Peyer's patch (tissue), 4 donors: ENCODE results near the gene CCDC69. TPM values are rescaled to one million over a fixed set of nuclear protein-coding genes. Genes with fewer than 3 reads are reported as not detected.
A peak's percentile ranks its signal among the peaks of the same experiment; 100 is the strongest.
"Not testable (repeated sequence)": the region's sequence is repeated elsewhere in the genome, so short reads cannot be mapped to it uniquely, and the experiment has no call there.

Source experiments
- DNase-seq, 3 donors: peaks; one replicate each; pipeline ENCODE4 v3.0.0-alpha.2; 2017 to 2019
- H3K27ac ChIP-seq, 4 donors: fragments of 200-600 bp; sonication (generic); one replicate each; pipeline ENCODE4 v1.5.1; 2016 to 2019
- H3K27me3 ChIP-seq, 2 donors: fragments of 200-600 bp; sonication (generic); one replicate each; pipeline ENCODE4 v1.5.1; 2019
- H3K36me3 ChIP-seq, 3 donors: fragments of 200-600 bp; sonication (generic); one replicate each; pipeline ENCODE4 v1.5.1; 2016 to 2019
- H3K4me1 ChIP-seq, 4 donors: fragments of 200-600 bp; sonication (generic); one replicate each; pipeline ENCODE4 v1.5.1; 2016 to 2019
- H3K4me3 ChIP-seq, 4 donors: fragments of 200-600 bp; sonication (generic); 1 replicate in 3 of 4; 2 replicates in 1 of 4; pipeline ENCODE4 v1.5.1; 2016 to 2019; ENCODE audit warnings: mild to moderate bottlenecking in 1 of 4
- H3K9me3 ChIP-seq, 4 donors: fragments of 200-600 bp; sonication (generic); one replicate each; pipeline ENCODE4 v1.5.1; 2016 to 2019; ENCODE audit warnings: mild to moderate bottlenecking in 1 of 4
- CTCF ChIP-seq, 6 experiments: fragments of 450-650 bp in 4 of 6; fragments of 200-600 bp in 2 of 6; sonication (generic) in 1 of 6; IDR thresholded peaks; one replicate each; pipeline ENCODE4 v1.5.1; 2017 to 2019; ENCODE audit warnings: antibody characterized with exemption in 6 of 6, mild to moderate bottlenecking in 3 of 6, moderate library complexity in 1 of 6
- POLR2A ChIP-seq, 2 donors: fragments of 450-650 bp; IDR thresholded peaks; one replicate each; pipeline ENCODE4 v1.5.1; 2017; ENCODE audit warnings: antibody characterized with exemption in 2 of 2, mild to moderate bottlenecking in 2 of 2, moderate library complexity in 2 of 2
- total RNA-seq, 4 donors: library from RNA; depleted of rRNA; stranded (reverse); fragments of >200 nt; gene quantifications; one replicate each; pipeline ENCODE4 v1.1.0, GENCODE V29; 2016

The CCDC69 gene
- total RNA-seq, 4 donors from 2014 or later = 15.8 to 86.6 (median 33.3) TPM

GRCh38 chr5:151238303-151238741 is 14.4 kb upstream of the CCDC69 start:
- Histone ChIP-seq H3K27ac (peak overlapping the region in 3 of 4 donors; percentile 23 to 62 (median 55)), H3K4me1 (peaks cover 0 to 17% (median 11%) of the 10 kb centered on the region in 4 donors), H3K4me3 (peak overlapping the region in 1 of 4 donors; percentile 23), H3K27me3 (no peaks in the 10 kb centered on the region), H3K9me3 (no peaks in the 10 kb centered on the region), H3K36me3 (no peaks in the 10 kb centered on the region)
- TF ChIP-seq POLR2A (IDR thresholded peaks at IDR 0.05) (no peak), CTCF (IDR thresholded peaks at IDR 0.05) (no peak)
- peak in 2 of 3 donors; percentile 65 to 77 for DNase-seq

- peak overlapping the region in 1 of 4 donors; percentile 23 for H3K4me3 ChIP-seq
- peaks cover 0 to 20% (median 11%) of the 10 kb centered on the region in 4 donors for H3K4me1 ChIP-seq
- no peaks in the 10 kb centered on the region for H3K36me3 ChIP-seq
- H3K27ac ChIP-seq = peak overlapping the region in 2 of 4 donors; percentile 55 to 62
- H3K27me3 ChIP-seq = no peaks in the 10 kb centered on the region
- TF ChIP-seq POLR2A (IDR thresholded peaks at IDR 0.05) = no peak
- no peak for TF ChIP-seq CTCF (IDR thresholded peaks at IDR 0.05)
- DNase-seq = no peak
- H3K9me3 ChIP-seq = no peaks in the 10 kb centered on the region
Measured at GRCh38 chr5:151237685-151238084, 13.8 kb upstream of the CCDC69 start.

DNA sequence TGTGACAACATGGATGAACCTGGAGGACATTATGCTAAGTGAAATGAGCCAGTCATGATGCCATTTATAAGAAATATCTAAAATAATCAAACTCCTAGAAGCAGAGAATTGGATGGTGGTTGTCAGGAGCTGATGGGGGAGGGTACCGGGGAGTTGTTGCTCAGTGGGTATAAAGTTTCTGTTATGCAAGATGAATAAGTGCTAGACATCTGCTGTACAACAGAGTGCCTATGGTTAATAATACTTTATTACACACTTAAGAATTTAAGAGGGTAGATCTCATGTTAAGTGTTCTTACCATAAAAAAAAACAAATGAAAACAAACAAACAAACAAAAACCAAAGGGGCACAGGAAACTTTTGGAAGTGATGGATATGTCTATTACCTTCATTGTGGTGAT is 13.0 kb upstream of the CCDC69 start:
- no peak for DNase-seq
- H3K27me3 ChIP-seq = no peaks in the 10 kb centered on the region
- H3K27ac ChIP-seq = no peak overlapping the region
- no peaks in the 10 kb centered on the region for H3K9me3 ChIP-seq
- no peak overlapping the region for H3K4me3 ChIP-seq
- no peaks in the 10 kb centered on the region for H3K36me3 ChIP-seq
- H3K4me1 ChIP-seq = peaks cover 0 to 20% (median 11%) of the 10 kb centered on the region in 4 donors
- no peak for TF ChIP-seq POLR2A (IDR thresholded peaks at IDR 0.05)
- TF ChIP-seq CTCF (IDR thresholded peaks at IDR 0.05) = no peak

DNA sequence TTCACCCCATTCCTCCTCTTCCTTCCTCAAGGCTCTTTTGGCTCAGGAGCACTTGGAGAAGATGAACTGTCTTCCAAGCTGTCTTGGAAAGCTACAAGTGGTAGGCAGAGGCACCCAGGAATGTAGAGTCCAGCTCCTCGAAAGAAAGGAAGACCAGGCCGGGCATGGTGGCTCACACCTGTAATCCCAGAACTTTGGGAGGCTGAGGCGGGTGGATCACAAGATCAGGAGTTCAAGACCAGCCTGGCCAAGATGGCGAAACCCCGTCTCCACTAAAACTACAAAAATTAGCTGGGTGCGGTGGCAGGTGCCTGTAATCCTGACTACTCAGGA is 11.3 kb upstream of the CCDC69 start:
- not testable (repeated sequence) for H3K4me3 ChIP-seq, H3K27me3 ChIP-seq, H3K9me3 ChIP-seq, H3K36me3 ChIP-seq, DNase-seq
- Histone ChIP-seq H3K27ac (peak overlapping the region; percentile 36 to 75 (median 66)), H3K4me1 (peaks cover 0 to 20% (median 11%) of the 10 kb centered on the region in 4 donors)

DNA sequence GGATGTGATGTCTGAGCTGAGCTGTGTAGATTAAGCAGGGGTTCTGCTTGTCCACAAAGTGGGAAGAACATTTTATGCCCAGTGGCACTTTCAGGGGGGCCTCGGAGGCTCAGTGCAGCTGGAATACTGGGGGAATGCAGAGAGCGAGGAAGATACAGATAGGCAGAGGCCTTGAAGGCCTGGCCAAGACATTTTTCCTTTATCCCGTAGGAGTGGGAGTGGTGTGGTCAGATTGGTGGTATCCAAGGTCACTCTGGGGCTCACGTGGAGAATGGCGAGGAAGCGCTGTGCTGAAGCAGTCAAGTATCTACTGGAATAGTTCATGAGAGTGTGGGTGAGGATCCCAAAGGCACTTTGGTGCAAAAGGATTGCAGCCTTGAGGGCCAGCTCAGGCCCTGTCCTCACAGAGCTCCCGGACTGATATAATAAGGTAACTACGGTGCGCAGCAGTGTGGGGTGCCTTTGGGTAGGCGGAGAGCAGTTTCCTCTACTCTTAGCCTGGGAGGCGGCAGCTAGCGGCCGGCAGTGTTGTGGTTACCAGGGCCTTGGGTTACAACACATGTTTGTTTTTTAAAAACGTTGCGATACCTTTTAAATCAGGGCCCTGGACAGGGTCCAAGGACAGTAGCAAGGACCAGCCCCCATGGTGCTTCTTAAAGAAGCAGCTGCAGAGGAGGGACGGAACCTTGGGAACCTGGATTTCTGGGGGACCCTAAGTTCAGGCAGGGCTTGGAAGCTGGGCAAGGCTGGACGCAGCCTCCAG is 10.8 kb upstream of the CCDC69 start:
- no peak for TF ChIP-seq CTCF (IDR thresholded peaks at IDR 0.05)
- no peak for TF ChIP-seq POLR2A (IDR thresholded peaks at IDR 0.05)
- Histone ChIP-seq H3K36me3 (no peaks in the 10 kb centered on the region), H3K4me1 (peaks cover 0 to 20% (median 11%) of the 10 kb centered on the region in 4 donors), H3K27me3 (no peaks in the 10 kb centered on the region), H3K4me3 (peak overlapping the region in 1 of 4 donors; percentile 3), H3K27ac (peak overlapping the region; percentile 36 to 75 (median 66)), H3K9me3 (no peaks in the 10 kb centered on the region)
- peak in 2 of 3 donors; percentile 76 to 88 for DNase-seq

- no peak overlapping the region for H3K4me3 ChIP-seq
- H3K27ac ChIP-seq = peak overlapping the region in 3 of 4 donors; percentile 36 to 75 (median 73)
- no peaks in the 10 kb centered on the region for H3K36me3 ChIP-seq
- TF ChIP-seq POLR2A (IDR thresholded peaks at IDR 0.05) (no peak), CTCF (IDR thresholded peaks at IDR 0.05) (no peak)
- H3K4me1 ChIP-seq = peaks cover 0 to 20% (median 11%) of the 10 kb centered on the region in 4 donors
- peak in 2 of 3 donors; percentile 53 to 57 for DNase-seq
- no peaks in the 10 kb centered on the region for H3K27me3 ChIP-seq
- no peaks in the 10 kb centered on the region for H3K9me3 ChIP-seq
Measured at GRCh38 chr5:151233616-151234085, 9.8 kb upstream of the CCDC69 start.
